KMS-11 (cell line): Measurements from ENCODE around the gene CD38.

Experiments used
- H2AFZ ChIP-seq: fragments of 200-600 bp; sonication (generic); 2 replicates; pipeline ENCODE4 v1.6.1; 2016; ENCODE audit warnings: antibody characterized with exemption, mixed run types, low read depth
- H3K27ac ChIP-seq: fragments of 200-600 bp; sonication (generic); 2 replicates; pipeline ENCODE4 v1.6.1; 2016; ENCODE audit warnings: mild to moderate bottlenecking, mixed run types
- H3K27me3 ChIP-seq: fragments of 200-600 bp; sonication (generic); 2 replicates; pipeline ENCODE4 v1.6.1; 2017; ENCODE audit warnings: mild to moderate bottlenecking, low read depth, mixed run types, moderate library complexity; ENCODE audit not compliant: insufficient read depth
- H3K36me3 ChIP-seq: fragments of 200-600 bp; sonication (generic); 2 replicates; pipeline ENCODE4 v1.6.1; 2017; ENCODE audit warnings: mild to moderate bottlenecking, mixed run types; ENCODE audit not compliant: insufficient read depth
- H3K4me1 ChIP-seq: fragments of 200-600 bp; sonication (generic); 2 replicates; pipeline ENCODE4 v1.6.1; 2016; ENCODE audit warnings: mild to moderate bottlenecking, low read depth, mixed run types; ENCODE audit not compliant: poor library complexity, severe bottlenecking
- H3K4me2 ChIP-seq: fragments of 200-600 bp; sonication (generic); 2 replicates; pipeline ENCODE4 v1.7.0; 2016; ENCODE audit warnings: mild to moderate bottlenecking, mixed run types
- H3K4me3 ChIP-seq: fragments of 200-600 bp; sonication (generic); IDR thresholded peaks from 2 replicates; pipeline ENCODE4 v1.6.1; 2017; ENCODE audit warnings: low read depth, low read length, mixed read lengths; ENCODE audit not compliant: insufficient read depth
- H3K79me2 ChIP-seq: fragments of 200-600 bp; sonication (generic); 2 replicates; pipeline ENCODE4 v1.6.1; 2016; ENCODE audit warnings: low read depth, mixed run types; ENCODE audit not compliant: insufficient read depth
- H3K9ac ChIP-seq: fragments of 200-600 bp; sonication (generic); 2 replicates; pipeline ENCODE4 v1.6.1; 2016; ENCODE audit warnings: mild to moderate bottlenecking, mixed run types
- H4K20me1 ChIP-seq: fragments of 200-600 bp; sonication (generic); 2 replicates; pipeline ENCODE4 v1.6.1; 2016; ENCODE audit warnings: mild to moderate bottlenecking, mixed run types; ENCODE audit not compliant: insufficient read depth
- CTCF ChIP-seq: fragments of 200-600 bp; sonication (generic); conservative IDR thresholded peaks from 2 replicates; pipeline ENCODE4 v1.6.1; 2017; ENCODE audit warnings: low read depth, mild to moderate bottlenecking, antibody characterized with exemption, low read length, moderate library complexity, mixed read lengths

Gene CD38

GRCh38 chr4:15736514-15737050 is 41.5 kb upstream of the CD38 start:
- Histone ChIP-seq H4K20me1 (no peaks in the 10 kb centered on the region), H3K36me3 (no peaks in the 10 kb centered on the region), H3K4me3 (no peak overlapping the region), H3K79me2 (no peaks in the 10 kb centered on the region), H3K4me1 (no peaks in the 10 kb centered on the region), H2AFZ (no peak overlapping the region), H3K4me2 (no peak overlapping the region), H3K27me3 (no peaks in the 10 kb centered on the region), H3K27ac (no peak overlapping the region), H3K9ac (no peak overlapping the region)
- no peak for TF ChIP-seq CTCF

DNA sequence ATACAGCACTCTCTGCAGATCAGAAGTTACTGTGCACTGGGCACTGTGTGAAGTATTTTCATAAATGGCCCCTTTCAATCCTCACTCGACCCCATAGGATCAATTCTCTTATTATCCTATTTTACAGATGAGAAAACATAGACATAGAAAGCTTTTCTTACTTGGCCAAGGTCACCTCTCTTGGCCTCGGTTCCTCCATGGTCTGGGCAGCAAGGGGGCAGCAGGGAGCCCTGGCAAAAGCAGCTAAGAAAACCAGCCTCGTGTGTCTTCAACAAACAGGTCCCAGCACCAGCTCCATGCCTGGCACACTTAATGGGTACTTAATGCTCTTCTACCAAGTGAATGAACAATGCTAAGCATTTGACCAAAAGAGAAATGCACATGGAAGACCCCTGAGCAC is 40.9 kb upstream of the CD38 start:
- Histone ChIP-seq H2AFZ (no peak overlapping the region), H3K4me3 (no peak overlapping the region), H3K27me3 (no peaks in the 10 kb centered on the region), H3K9ac (no peak overlapping the region), H3K4me1 (no peaks in the 10 kb centered on the region), H3K27ac (no peak overlapping the region), H3K4me2 (no peak overlapping the region), H4K20me1 (no peaks in the 10 kb centered on the region), H3K36me3 (no peaks in the 10 kb centered on the region), H3K79me2 (no peaks in the 10 kb centered on the region)
- no peak for TF ChIP-seq CTCF

- no peaks in the 10 kb centered on the region for H3K36me3 ChIP-seq
- no peaks in the 10 kb centered on the region for H3K27me3 ChIP-seq
- H4K20me1 ChIP-seq = no peaks in the 10 kb centered on the region
- no peaks in the 10 kb centered on the region for H3K79me2 ChIP-seq
- TF ChIP-seq CTCF = no peak
- H2AFZ ChIP-seq = no peak overlapping the region
- no peak overlapping the region for H3K9ac ChIP-seq
- no peak overlapping the region for H3K4me2 ChIP-seq
- no peak overlapping the region for H3K27ac ChIP-seq
- H3K4me3 ChIP-seq = no peak overlapping the region
- no peaks in the 10 kb centered on the region for H3K4me1 ChIP-seq
Observed at GRCh38 chr4:15738877-15739276, 39.3 kb upstream of the CD38 start.

GRCh38 chr4:15740764-15741404 is 37.2 kb upstream of the CD38 start:
- Histone ChIP-seq H3K9ac (no peak overlapping the region), H3K27me3 (no peaks in the 10 kb centered on the region), H3K79me2 (no peaks in the 10 kb centered on the region), H3K36me3 (no peaks in the 10 kb centered on the region), H3K27ac (no peak overlapping the region), H4K20me1 (no peaks in the 10 kb centered on the region), H3K4me3 (no peak overlapping the region), H3K4me1 (no peaks in the 10 kb centered on the region), H2AFZ (no peak overlapping the region), H3K4me2 (no peak overlapping the region)
- TF ChIP-seq CTCF = no peak
